Heart left ventricle (tissue), 16 donors: Measurements from ENCODE around the gene SKOR2. TPM values are rescaled to one million over a fixed set of nuclear protein-coding genes. Genes with fewer than 3 reads are reported as not detected.

Experiments
- ATAC-seq, 4 donors: fragments of 200-7000 bp; cut with Tn5 transposase; one replicate each; pipeline ENCODE4 v1.9.1; 2020 to 2022; ENCODE audit warnings: moderate library complexity in 4 of 4, mild to moderate bottlenecking in 3 of 4, moderate number of reproducible peaks in 1 of 4
- DNase-seq, 5 donors: peaks; one replicate each; pipeline ENCODE4 v3.0.0-alpha.2; 2020
- H3K27ac ChIP-seq, 12 donors: fragments of 200-600 bp; sonication (generic) in 4 of 12; one replicate each; pipeline versions ENCODE4 v1.5.0 to v1.8.0; 2016 to 2022; ENCODE audit warnings: mild to moderate bottlenecking in 2 of 12
- H3K27me3 ChIP-seq, 9 donors: fragments of 200-600 bp; sonication (generic) in 2 of 9; one replicate each; pipeline versions ENCODE4 v1.5.1 to v1.8.0; 2016 to 2022; ENCODE audit warnings: mild to moderate bottlenecking in 3 of 9
- H3K36me3 ChIP-seq, 9 donors: fragments of 200-600 bp; sonication (generic) in 2 of 9; one replicate each; pipeline versions ENCODE4 v1.5.0 to v1.8.0; 2018 to 2022; ENCODE audit warnings: mild to moderate bottlenecking in 2 of 9
- H3K4me1 ChIP-seq, 12 donors: fragments of 200-600 bp; sonication (generic) in 4 of 12; one replicate each; pipeline versions ENCODE4 v1.5.0 to v1.8.0; 2016 to 2022; ENCODE audit warnings: mild to moderate bottlenecking in 3 of 12
- H3K4me3 ChIP-seq, 12 donors: fragments of 200-600 bp; sonication (generic) in 4 of 12; one replicate each; pipeline versions ENCODE4 v1.5.0 to v1.8.0; 2017 to 2022; ENCODE audit warnings: mild to moderate bottlenecking in 9 of 12, moderate library complexity in 4 of 12
- H3K9me3 ChIP-seq, 12 donors: fragments of 200-600 bp; sonication (generic) in 4 of 12; one replicate each; pipeline versions ENCODE4 v1.5.0 to v1.8.0; 2016 to 2022; ENCODE audit warnings: mild to moderate bottlenecking in 1 of 12
- POLR2A ChIP-seq, 2 donors: fragments of 450-650 bp; IDR thresholded peaks; one replicate each; pipeline ENCODE4 v1.6.1; 2017; ENCODE audit warnings: antibody characterized with exemption in 2 of 2, mild to moderate bottlenecking in 2 of 2, moderate library complexity in 2 of 2
- WGBS, 4 donors: extraction: QIAGEN DNeasy Blood & Tissue Kit in 2 of 4; methylation state at CpG; one replicate each; pipeline versions ENCODE4 v1.1.5 to v1.1.7; 2013 to 2018; 5-methylcytosine and 5-hydroxymethylcytosine counted together
- intact Hi-C, 10 donors: fragments of 100-400 bp; cut with DNase I; formaldehyde crosslinking; loops; one replicate each; pipeline versions ENCODE4 v1.11.1 to v1.14.2; 2022
- polyA plus RNA-seq, 2 donors: library from polyadenylated mRNA; stranded (reverse); fragments of 200-250 nt; gene quantifications; one replicate each; pipeline ENCODE4 v1.2.3, GENCODE V29; 2013
- total RNA-seq, 9 donors: library from RNA; depleted of rRNA in 2 of 9; stranded (reverse); fragments of >200 nt in 2 of 9; fragmentation: NEBNext Ultra II Directional in 3 of 9; extraction: Animal tissue kit (Norgen Biotek cat#: 25700) in 3 of 9; gene quantifications; one replicate each; pipeline versions ENCODE4 v1.1.0 to v1.2.4, GENCODE V29; 2016 to 2023
- TF ChIP-seq, protein P1 (sequence below), 12 donors: fragments of 200-600 bp; sonication (generic) in 4 of 12; IDR thresholded peaks; one replicate each; pipeline versions ENCODE4 v1.5.0 to v1.8.0; 2018 to 2022; ENCODE audit warnings: antibody characterized with exemption in 12 of 12, mild to moderate bottlenecking in 5 of 12
- donor health status: ischemic (EF 13 %, LVEDD 7.1; RV severe dilation, severe dysfunction).
- donor health status: healthy with polysubstance abuse.
- donor health status: DM: no; HTN: yes; CAD: no.
- donor health status: DM: no; HTN: no; CAD: no.
- donor health status: ischemic (EF 25% LVEDD 6.9; RV normal size, moderate dysfunction).
- donor health status: ischemic (EF 25% LVEDD 5.7; RV mildly dilated, moderate dysfunction).
- donor health status: healthy.
- donor health status: DM: yes; HTN: yes; CAD: no.
- donor health status: ischemic (EF 35%, LVEDD 5.7; RV mildly dilated, moderate dysfunction).
- donor health status: nonischemic (EF 11% LVEDD 7.7; RV severe dilation, severe dysfunction).
- donor health status: DM: yes; HTN: yes; CAD: no.
- donor health status: PGD.
- donor health status: ischemic (EF 29% LVEDD 5.4; RV normal size, mild dysfunction).
- donor health status: nonischemic (EF 23%, LVEDD 6.1; RV moderate dilation, normal function).

The SKOR2 gene
- total and polyA plus RNA-seq, 11 donors: not detected

DNA sequence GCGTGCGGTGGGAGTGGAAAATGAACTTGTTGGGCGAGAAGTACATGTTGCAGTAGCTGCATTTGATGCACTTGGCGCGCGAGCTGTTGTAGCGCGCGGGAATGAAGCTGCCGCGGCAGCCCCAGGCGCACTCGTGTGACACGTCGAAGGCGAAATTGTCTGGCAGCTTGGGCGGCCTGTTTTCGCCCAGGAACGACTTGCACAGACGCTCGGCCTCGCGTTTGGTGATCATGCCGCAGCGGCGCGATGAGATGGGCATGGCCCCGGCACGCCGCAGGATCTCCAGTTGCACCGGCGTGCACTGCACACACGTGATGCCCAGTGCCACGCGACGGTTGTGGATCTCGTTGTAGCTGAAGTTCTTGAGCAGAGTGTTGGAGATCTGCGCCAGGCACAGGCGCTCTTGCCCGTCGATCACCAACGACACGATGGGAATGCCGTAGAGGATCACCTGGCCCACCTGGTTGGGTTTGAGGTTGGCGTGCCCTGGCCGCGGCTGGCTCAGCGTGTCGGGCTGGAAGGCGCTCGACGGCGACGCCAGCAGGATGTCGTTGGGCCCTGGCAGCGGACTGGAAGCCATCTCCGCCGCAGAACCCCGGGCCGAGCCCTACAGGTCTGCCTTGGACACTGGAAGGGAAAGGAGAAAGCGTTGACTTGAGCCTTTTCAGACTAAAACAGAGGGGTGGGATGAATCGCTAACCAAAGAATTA lies 2.7 kb downstream of the SKOR2 start:
- Histone ChIP-seq H3K27ac (no peak overlapping the region), H3K4me3 (no peak overlapping the region), H3K27me3 (peaks cover 57 to 100% (median 90%) of the 10 kb centered on the region in 9 donors), H3K4me1 (peaks cover 0 to 23% (median 0%) of the 10 kb centered on the region in 12 donors), H3K36me3 (no peaks in the 10 kb centered on the region), H3K9me3 (no peaks in the 10 kb centered on the region)
- ATAC-seq (no peak), DNase-seq (peak in 1 of 5 donors; percentile 53)
- WGBS, 4 donors: 3 to 5% (median 4%) methylated on average over 30 to 62 of the region's 62 CpGs
- intact Hi-C loops: no loop called here
- TF ChIP-seq POLR2A (IDR thresholded peaks at IDR 0.05): no peak
- TF ChIP-seq, protein P1, sequence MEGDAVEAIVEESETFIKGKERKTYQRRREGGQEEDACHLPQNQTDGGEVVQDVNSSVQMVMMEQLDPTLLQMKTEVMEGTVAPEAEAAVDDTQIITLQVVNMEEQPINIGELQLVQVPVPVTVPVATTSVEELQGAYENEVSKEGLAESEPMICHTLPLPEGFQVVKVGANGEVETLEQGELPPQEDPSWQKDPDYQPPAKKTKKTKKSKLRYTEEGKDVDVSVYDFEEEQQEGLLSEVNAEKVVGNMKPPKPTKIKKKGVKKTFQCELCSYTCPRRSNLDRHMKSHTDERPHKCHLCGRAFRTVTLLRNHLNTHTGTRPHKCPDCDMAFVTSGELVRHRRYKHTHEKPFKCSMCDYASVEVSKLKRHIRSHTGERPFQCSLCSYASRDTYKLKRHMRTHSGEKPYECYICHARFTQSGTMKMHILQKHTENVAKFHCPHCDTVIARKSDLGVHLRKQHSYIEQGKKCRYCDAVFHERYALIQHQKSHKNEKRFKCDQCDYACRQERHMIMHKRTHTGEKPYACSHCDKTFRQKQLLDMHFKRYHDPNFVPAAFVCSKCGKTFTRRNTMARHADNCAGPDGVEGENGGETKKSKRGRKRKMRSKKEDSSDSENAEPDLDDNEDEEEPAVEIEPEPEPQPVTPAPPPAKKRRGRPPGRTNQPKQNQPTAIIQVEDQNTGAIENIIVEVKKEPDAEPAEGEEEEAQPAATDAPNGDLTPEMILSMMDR (IDR thresholded peaks at IDR 0.05): no peak

DNA sequence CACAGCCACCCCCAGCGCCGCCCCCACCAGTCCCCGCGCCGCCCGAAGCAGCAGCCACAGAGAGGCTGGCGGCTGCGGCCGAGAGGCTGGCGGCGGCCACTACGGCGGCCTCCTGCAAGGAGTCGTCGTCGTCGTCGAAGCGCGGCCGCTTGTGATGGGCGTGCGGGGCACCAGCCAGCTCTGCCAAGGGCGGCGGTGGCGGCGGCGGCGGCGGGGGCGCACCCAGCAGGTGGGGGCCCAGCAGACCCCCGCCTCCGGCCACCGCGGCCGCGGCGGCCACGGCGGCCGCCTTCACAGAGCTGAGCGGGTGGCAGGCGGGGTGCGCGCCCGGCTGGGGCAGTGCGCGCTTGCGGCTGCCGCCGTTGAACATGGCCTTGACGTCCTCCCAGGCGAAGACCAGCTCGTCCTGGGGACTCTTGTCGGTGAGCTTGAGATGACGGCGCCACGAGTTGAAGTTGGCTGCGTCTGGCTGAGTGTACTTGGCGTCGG lies 3.3 kb downstream of the SKOR2 start:
- TF ChIP-seq POLR2A (IDR thresholded peaks at IDR 0.05): no peak
- TF ChIP-seq, protein P1 (IDR thresholded peaks at IDR 0.05): no peak
- Histone ChIP-seq H3K27me3 (peaks cover 61 to 100% (median 90%) of the 10 kb centered on the region in 9 donors), H3K4me3 (no peak overlapping the region), H3K27ac (no peak overlapping the region), H3K36me3 (no peaks in the 10 kb centered on the region), H3K4me1 (peaks cover 0 to 23% (median 0%) of the 10 kb centered on the region in 12 donors), H3K9me3 (no peaks in the 10 kb centered on the region)
- ATAC-seq (no peak), DNase-seq (no peak)
- intact Hi-C loops: no loop called here
- WGBS, 4 donors: 0 to 3% (median 2%) methylated on average over 10 to 61 of the region's 61 CpGs

DNA sequence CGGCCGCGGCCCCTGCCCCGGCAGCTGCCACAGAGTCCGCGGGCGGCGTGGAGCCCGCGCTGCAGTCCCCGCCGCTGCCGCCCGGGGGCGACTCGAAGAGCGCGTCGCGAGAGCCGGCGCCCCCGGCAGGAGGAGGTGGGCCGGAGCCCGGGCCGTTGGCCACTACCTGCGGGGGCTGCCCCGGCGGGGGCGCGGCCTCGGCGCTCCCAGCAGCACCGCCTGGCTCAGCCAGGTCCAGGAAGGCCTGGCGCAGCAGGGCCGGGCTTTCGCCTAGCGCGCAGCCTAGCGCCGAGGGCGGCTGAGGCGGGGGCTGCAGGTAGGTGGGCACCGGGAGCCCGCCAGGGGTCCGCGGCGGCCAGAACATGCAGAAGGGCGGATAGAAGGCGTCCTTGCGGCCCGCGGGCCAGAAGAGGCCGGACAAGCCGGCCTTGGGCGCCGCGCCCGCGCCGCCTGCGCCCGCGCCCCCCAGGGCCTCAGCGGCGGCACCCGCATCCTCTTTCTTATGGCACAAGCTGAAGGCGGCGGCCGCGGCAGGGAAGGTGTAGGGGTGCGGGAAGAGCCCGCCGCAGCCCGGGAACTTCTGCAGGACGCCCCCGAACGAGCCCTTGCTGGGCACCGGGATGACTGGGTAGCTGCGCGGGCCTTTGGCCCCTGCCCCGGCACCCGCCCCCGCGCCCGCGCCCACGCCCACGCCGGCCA lies 3.9 kb downstream of the SKOR2 start:
- Histone ChIP-seq H3K4me3 (peak overlapping the region in 1 of 12 donors; percentile 18), H3K27me3 (peaks cover 63 to 100% (median 90%) of the 10 kb centered on the region in 9 donors), H3K4me1 (peaks cover 0 to 23% (median 0%) of the 10 kb centered on the region in 12 donors), H3K9me3 (no peaks in the 10 kb centered on the region), H3K27ac (no peak overlapping the region), H3K36me3 (no peaks in the 10 kb centered on the region)
- intact Hi-C loops: no loop called here
- TF ChIP-seq, protein P1 (IDR thresholded peaks at IDR 0.05): peak in 7 of 12 donors; percentile 16 to 57 (median 40)
- TF ChIP-seq POLR2A (IDR thresholded peaks at IDR 0.05): no peak
- no peak for ATAC-seq
- 0 to 5% (median 3%) methylated on average over 12 to 90 of the region's 90 CpGs for WGBS, 4 donors
- peak in 1 of 5 donors; percentile 55 for DNase-seq

DNA sequence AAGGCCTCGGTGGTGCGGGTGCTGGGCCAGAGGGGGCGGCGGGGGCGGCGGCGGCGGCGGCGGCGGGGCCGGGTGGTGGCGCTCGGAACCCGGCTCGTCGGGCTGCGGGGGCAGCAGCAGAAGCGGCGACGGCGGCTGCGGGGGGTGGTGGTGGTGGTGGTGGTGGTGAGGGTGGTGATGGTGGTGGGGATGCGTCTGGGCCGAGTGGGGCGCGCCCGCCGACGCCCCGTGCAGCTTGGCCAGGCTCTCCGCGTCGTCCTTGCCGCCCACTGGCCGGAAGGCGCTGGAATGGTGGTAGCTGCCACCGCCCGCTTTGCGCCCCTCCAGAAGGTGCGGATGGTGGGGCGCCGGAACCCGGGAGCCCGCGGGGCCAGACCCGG lies 4.4 kb downstream of the SKOR2 start:
- WGBS, 4 donors: 0 to 4% (median 2%) methylated on average over 2 to 47 of the region's 47 CpGs
- DNase-seq: no peak
- peak overlapping the region in 1 of 12 donors; percentile 18 for H3K4me3 ChIP-seq
- peaks cover 0 to 23% (median 0%) of the 10 kb centered on the region in 12 donors for H3K4me1 ChIP-seq
- H3K27ac ChIP-seq: no peak overlapping the region
- TF ChIP-seq, protein P1 (IDR thresholded peaks at IDR 0.05): no peak
- no peak for TF ChIP-seq POLR2A (IDR thresholded peaks at IDR 0.05)
- intact Hi-C loops: no loop called here
- H3K9me3 ChIP-seq: no peaks in the 10 kb centered on the region
- H3K27me3 ChIP-seq: peaks cover 60 to 100% (median 90%) of the 10 kb centered on the region in 9 donors
- no peaks in the 10 kb centered on the region for H3K36me3 ChIP-seq
- ATAC-seq: no peak
